GM23338 (cell line): ENCODE measurements around the gene TRIML1. TPM values are rescaled to one million over a fixed set of nuclear protein-coding genes. Genes with fewer than 3 reads are reported as not detected.
A peak's percentile ranks its signal among the peaks of the same experiment; 100 is the strongest.

Source experiments
- ATAC-seq: fragments of 200-7000 bp; cut with Tn5 transposase; 3 replicates; pipeline ENCODE4 v1.9.1; 2020
- DNase-seq: peaks from one replicate; pipeline ENCODE4 v3.0.0-alpha.2; 2015; ENCODE audit warnings: low spot score
- H2AFZ ChIP-seq: fragments of 200-600 bp; sonication (generic); 2 replicates; pipeline ENCODE4 v1.8.0; 2016; ENCODE audit warnings: antibody characterized with exemption, mild to moderate bottlenecking, moderate library complexity
- H3F3A ChIP-seq: fragments of 200-600 bp; sonication (generic); replicated peaks from 2 replicates; pipeline ENCODE4 v1.8.0; 2017; ENCODE audit warnings: antibody characterized with exemption, mixed run types, low read depth
- H3K27ac ChIP-seq: fragments of 200-600 bp; sonication (generic); 2 replicates; pipeline ENCODE4 v1.6.1; 2016; ENCODE audit warnings: low read depth
- H3K27me3 ChIP-seq: fragments of 200-600 bp; sonication (generic); 2 replicates; pipeline ENCODE4 v1.8.0; 2016; ENCODE audit warnings: mild to moderate bottlenecking, mixed run types, moderate library complexity; ENCODE audit not compliant: insufficient read depth
- H3K36me3 ChIP-seq: fragments of 200-600 bp; sonication (generic); 2 replicates; pipeline ENCODE4 v1.8.0; 2016; ENCODE audit warnings: mild to moderate bottlenecking; ENCODE audit not compliant: insufficient read depth
- H3K4me1 ChIP-seq: fragments of 200-600 bp; sonication (generic); 2 replicates; pipeline ENCODE4 v1.8.0; 2016; ENCODE audit warnings: mild to moderate bottlenecking, moderate library complexity; ENCODE audit not compliant: insufficient read depth
- H3K4me2 ChIP-seq: fragments of 200-600 bp; sonication (generic); 2 replicates; pipeline ENCODE4 v1.7.1; 2017; ENCODE audit warnings: mixed run types
- H3K4me3 ChIP-seq: fragments of 200-600 bp; sonication (generic); 2 replicates; pipeline ENCODE4 v1.6.1; 2016; ENCODE audit warnings: mixed run types
- H3K79me2 ChIP-seq: fragments of 200-600 bp; sonication (generic); replicated peaks from 2 replicates; pipeline ENCODE4 v1.8.0; 2017; ENCODE audit warnings: mild to moderate bottlenecking; ENCODE audit not compliant: insufficient read depth
- H3K9me2 ChIP-seq: fragments of 200-600 bp; sonication (generic); 2 replicates; pipeline ENCODE4 v1.8.0; 2017; ENCODE audit not compliant: insufficient read depth
- H4K20me1 ChIP-seq: fragments of 200-600 bp; sonication (generic); replicated peaks from 2 replicates; pipeline ENCODE4 v1.8.0; 2017; ENCODE audit warnings: mild to moderate bottlenecking; ENCODE audit not compliant: insufficient read depth
- H3K27ac Mint-ChIP-seq: 2 replicates; pipeline ENCODE4 v1.8.0; 2020; ENCODE audit warnings: inconsistent platforms, mild to moderate bottlenecking, moderate library complexity, mixed read lengths
- H3K27me3 Mint-ChIP-seq: 3 replicates; pipeline ENCODE4 v1.8.0; 2022; ENCODE audit warnings: low read depth, mild to moderate bottlenecking, moderate library complexity, mixed read lengths, inconsistent platforms; ENCODE audit not compliant: insufficient read depth, poor library complexity
- H3K36me3 Mint-ChIP-seq: 3 replicates; pipeline ENCODE4 v1.8.0; 2021; ENCODE audit warnings: low read depth, mild to moderate bottlenecking, inconsistent platforms, moderate library complexity, mixed read lengths
- H3K4me1 Mint-ChIP-seq: 3 replicates; pipeline ENCODE4 v1.8.0; 2020; ENCODE audit warnings: mild to moderate bottlenecking, inconsistent platforms, mixed read lengths
- H3K4me3 Mint-ChIP-seq: 3 replicates; pipeline ENCODE4 v1.8.0; 2021; ENCODE audit warnings: moderate library complexity, mild to moderate bottlenecking, inconsistent platforms, mixed read lengths
- H3K9me3 Mint-ChIP-seq: 3 replicates; pipeline ENCODE4 v1.8.0; 2020; ENCODE audit warnings: moderate library complexity, mild to moderate bottlenecking, inconsistent platforms, mixed read lengths
- EZH2 ChIP-seq: fragments of 200-600 bp; sonication (generic); IDR thresholded peaks from one replicate; pipeline ENCODE4 v1.8.0; 2017; ENCODE audit warnings: antibody characterized with exemption, mild to moderate bottlenecking, low read depth; ENCODE audit not compliant: unreplicated experiment
- JUNB ChIP-seq: IDR thresholded peaks from one replicate; pipeline ENCODE4 v1.6.1; 2016; ENCODE audit warnings: antibody characterized with exemption; ENCODE audit not compliant: unreplicated experiment
- POLR2AphosphoS5 ChIP-seq: IDR thresholded peaks from 2 replicates; pipeline ENCODE4 v1.6.1; 2016; ENCODE audit warnings: antibody characterized with exemption, low read depth
- STAT1 ChIP-seq: IDR thresholded peaks from one replicate; pipeline ENCODE4 v1.6.1; 2016; ENCODE audit warnings: antibody characterized with exemption; ENCODE audit not compliant: unreplicated experiment
- ZNF114 ChIP-seq: fragments of 250-450 bp; sonication (Bioruptor Pico); IDR thresholded peaks from 2 replicates; pipeline ENCODE4 v1.5.0; 2020; ENCODE audit warnings: mild to moderate bottlenecking, moderate library complexity
- ZNF331 ChIP-seq: fragments of 250-450 bp; sonication (Bioruptor Pico); IDR thresholded peaks from 2 replicates; pipeline ENCODE4 v1.5.0; 2020; ENCODE audit warnings: low read depth, mild to moderate bottlenecking, moderate library complexity
- ZNF462 ChIP-seq: fragments of 250-450 bp; sonication (Bioruptor Pico); IDR thresholded peaks from 2 replicates; pipeline ENCODE4 v1.5.0; 2020; ENCODE audit warnings: mild to moderate bottlenecking, moderate library complexity
- polyA plus RNA-seq: library from polyadenylated mRNA; unstranded; fragments of >200 nt; fragmentation: Nextera tagmentation; extraction: Ambion mirVana; gene quantifications from 2 replicates; pipeline ENCODE4 v1.2.1, GENCODE V29; 2016
- total RNA-seq: library from RNA; depleted of rRNA; stranded (reverse); fragments of >200 nt; shearing (Covaris generic); gene quantifications from 2 replicates; pipeline ENCODE4 v1.2.3, GENCODE V29; 2014

The TRIML1 gene
- total and polyA plus RNA-seq, 2 experiments from 2014 or later: not detected

- H2AFZ ChIP-seq: no peak overlapping the region
- H3K9me2 ChIP-seq: no peaks in the 10 kb centered on the region
- H3K4me1 ChIP-seq: peaks cover 5% of the 10 kb centered on the region
- Mint-ChIP-seq H3K36me3 (no peaks in the 10 kb centered on the region), H3K27ac (no peak overlapping the region), H3K4me3 (no peak overlapping the region), H3K27me3 (no peaks in the 10 kb centered on the region), H3K4me1 (peaks cover 12% of the 10 kb centered on the region), H3K9me3 (no peaks in the 10 kb centered on the region; the same call in 2 of the 3 replicates)
- H3K4me3 ChIP-seq: no peak overlapping the region
- no peak overlapping the region for H3K4me2 ChIP-seq
- H3K27me3 ChIP-seq: no peaks in the 10 kb centered on the region
- ATAC-seq: no peak
- no peaks in the 10 kb centered on the region for H3K79me2 ChIP-seq
- no peaks in the 10 kb centered on the region for H4K20me1 ChIP-seq
- no peaks in the 10 kb centered on the region for H3K36me3 ChIP-seq
- DNase-seq: no peak
- H3K27ac ChIP-seq: no peak overlapping the region
- H3F3A ChIP-seq: no peaks in the 10 kb centered on the region
- TF ChIP-seq ZNF331 (CRISPR knock-in tag) (no peak), JUNB (no peak), STAT1 (no peak), EZH2 (no peak), POLR2AphosphoS5 (no peak), ZNF462 (CRISPR knock-in tag) (no peak)
Measured at GRCh38 chr4:188127214-188127874, 11.9 kb upstream of the TRIML1 start.

GRCh38 chr4:188130355-188130754, 8.9 kb upstream of the TRIML1 start:
- Histone ChIP-seq H3K9me2 (no peaks in the 10 kb centered on the region), H4K20me1 (no peaks in the 10 kb centered on the region), H2AFZ (no peak overlapping the region), H3K4me3 (no peak overlapping the region), H3K79me2 (no peaks in the 10 kb centered on the region), H3K4me1 (no peaks in the 10 kb centered on the region), H3F3A (no peaks in the 10 kb centered on the region), H3K4me2 (no peak overlapping the region), H3K27ac (no peak overlapping the region), H3K27me3 (no peaks in the 10 kb centered on the region), H3K36me3 (no peaks in the 10 kb centered on the region)
- H3K4me1 Mint-ChIP-seq: peaks cover 14% of the 10 kb centered on the region
- no peaks in the 10 kb centered on the region for H3K27me3 Mint-ChIP-seq
- peak; percentile 82 for ATAC-seq
- no peak overlapping the region for H3K27ac Mint-ChIP-seq
- no peak overlapping the region for H3K4me3 Mint-ChIP-seq
- no peaks in the 10 kb centered on the region; the same call in 2 of the 3 replicates for H3K9me3 Mint-ChIP-seq
- no peaks in the 10 kb centered on the region for H3K36me3 Mint-ChIP-seq
- DNase-seq: peak; percentile 59
- no peak for TF ChIP-seq ZNF114 (CRISPR knock-in tag)
- no peak for TF ChIP-seq ZNF462 (CRISPR knock-in tag)
